Endodermal cell (in vitro differentiated cells): ENCODE results near the gene HOXD8. TPM values are rescaled to one million over a fixed set of nuclear protein-coding genes. Genes with fewer than 3 reads are reported as not detected.
A peak's percentile ranks its signal among the peaks of the same experiment; 100 is the strongest.

Experiments
- DNase-seq: peaks from one replicate; pipeline ENCODE4 v3.0.0-alpha.2; 2017
- H3K27ac ChIP-seq: 2 replicates; pipeline ENCODE4 v1.5.1; 2013; ENCODE audit warnings: mild to moderate bottlenecking, low read depth, low read length, moderate library complexity
- H3K27me3 ChIP-seq: 2 replicates; pipeline ENCODE4 v1.6.1; 2013; ENCODE audit warnings: mild to moderate bottlenecking, low read length, moderate library complexity; ENCODE audit not compliant: insufficient read depth, control insufficient read depth, poor library complexity, severe bottlenecking
- H3K36me3 ChIP-seq: 2 replicates; pipeline ENCODE4 v1.7.0; 2013; ENCODE audit warnings: mild to moderate bottlenecking, low read length, moderate library complexity; ENCODE audit not compliant: control insufficient read depth, insufficient read depth
- H3K4me1 ChIP-seq: one replicate; pipeline ENCODE4 v1.7.0; 2013; ENCODE audit warnings: low read length; ENCODE audit not compliant: control insufficient read depth, insufficient read depth
- H3K4me3 ChIP-seq: 2 replicates; pipeline ENCODE4 v1.5.1; 2013; ENCODE audit warnings: mild to moderate bottlenecking, low read length, moderate library complexity
- H3K9ac ChIP-seq: 2 replicates; pipeline ENCODE4 v1.6.1; 2013; ENCODE audit warnings: mild to moderate bottlenecking, low read length, moderate library complexity; ENCODE audit not compliant: poor library complexity, severe bottlenecking; ENCODE audit errors: extremely low read depth
- H3K9me3 ChIP-seq: 2 replicates; pipeline ENCODE4 v1.6.1; 2013; ENCODE audit warnings: mild to moderate bottlenecking, low read length, moderate library complexity; ENCODE audit not compliant: control insufficient read depth
- H3K27ac Mint-ChIP-seq: 2 replicates; pipeline ENCODE4 v1.8.0; 2020; ENCODE audit warnings: mixed read lengths
- H3K27me3 Mint-ChIP-seq: 2 replicates; pipeline ENCODE4 v1.8.0; 2021; ENCODE audit warnings: mild to moderate bottlenecking, mixed read lengths; ENCODE audit not compliant: insufficient read depth
- H3K36me3 Mint-ChIP-seq: 2 replicates; pipeline ENCODE4 v1.8.0; 2020; ENCODE audit warnings: low read depth, mixed read lengths
- H3K4me1 Mint-ChIP-seq: 2 replicates; pipeline ENCODE4 v1.8.0; 2020; ENCODE audit warnings: mixed read lengths
- H3K4me3 Mint-ChIP-seq: 2 replicates; pipeline ENCODE4 v1.8.0; 2020; ENCODE audit warnings: mild to moderate bottlenecking, moderate library complexity, mixed read lengths
- H3K9me3 Mint-ChIP-seq: 2 replicates; pipeline ENCODE4 v1.8.0; 2020; ENCODE audit warnings: mild to moderate bottlenecking, mixed read lengths
- WGBS, 2 experiments: methylation state at CpG; one replicate each; pipeline versions ENCODE4 v1.1.5 to v1.1.7; 2013; ENCODE audit warnings: missing lambda C conversion rate in 2 of 2, mixed read lengths in 1 of 2; ENCODE audit not compliant: insufficient coverage in 1 of 2, insufficient read length in 1 of 2; 5-methylcytosine and 5-hydroxymethylcytosine counted together
- total RNA-seq, 2 donors: library from RNA; stranded (reverse); fragmentation: NEBNext Ultra II Directional in 1 of 2; extraction: Animal tissue kit (Norgen Biotek cat#: 25700) in 1 of 2; gene quantifications; 2 replicates in 1 of 2; 3 replicates in 1 of 2; pipeline ENCODE4 v1.2.1, GENCODE V29; 2021
- TF ChIP-seq, protein P1 (sequence below): fragments of 200-600 bp; sonication (generic); conservative IDR thresholded peaks from 2 replicates; pipeline ENCODE4 v1.5.0; 2021; ENCODE audit warnings: antibody characterized with exemption, mild to moderate bottlenecking

HOXD8 gene
- total RNA-seq, 2 donors from 2014 or later = not detected

GRCh38 chr2:176117162-176117822, 12.2 kb upstream of the HOXD8 start:
- DNase-seq = peak; percentile 35
- H3K9ac ChIP-seq = no peak overlapping the region
- no peak overlapping the region for H3K4me3 ChIP-seq
- peaks cover 100% of the 10 kb centered on the region for H3K27me3 Mint-ChIP-seq
- peaks cover 10% of the 10 kb centered on the region for H3K9me3 ChIP-seq
- 70 to 78% methylated on average over 22 to 40 of the region's 40 CpGs for WGBS, 2 experiments
- H3K9me3 Mint-ChIP-seq = peaks cover 13% of the 10 kb centered on the region
- H3K4me1 Mint-ChIP-seq = no peaks in the 10 kb centered on the region
- peaks cover 100% of the 10 kb centered on the region for H3K27me3 ChIP-seq
- no peak overlapping the region for H3K27ac Mint-ChIP-seq
- TF ChIP-seq, protein P1, sequence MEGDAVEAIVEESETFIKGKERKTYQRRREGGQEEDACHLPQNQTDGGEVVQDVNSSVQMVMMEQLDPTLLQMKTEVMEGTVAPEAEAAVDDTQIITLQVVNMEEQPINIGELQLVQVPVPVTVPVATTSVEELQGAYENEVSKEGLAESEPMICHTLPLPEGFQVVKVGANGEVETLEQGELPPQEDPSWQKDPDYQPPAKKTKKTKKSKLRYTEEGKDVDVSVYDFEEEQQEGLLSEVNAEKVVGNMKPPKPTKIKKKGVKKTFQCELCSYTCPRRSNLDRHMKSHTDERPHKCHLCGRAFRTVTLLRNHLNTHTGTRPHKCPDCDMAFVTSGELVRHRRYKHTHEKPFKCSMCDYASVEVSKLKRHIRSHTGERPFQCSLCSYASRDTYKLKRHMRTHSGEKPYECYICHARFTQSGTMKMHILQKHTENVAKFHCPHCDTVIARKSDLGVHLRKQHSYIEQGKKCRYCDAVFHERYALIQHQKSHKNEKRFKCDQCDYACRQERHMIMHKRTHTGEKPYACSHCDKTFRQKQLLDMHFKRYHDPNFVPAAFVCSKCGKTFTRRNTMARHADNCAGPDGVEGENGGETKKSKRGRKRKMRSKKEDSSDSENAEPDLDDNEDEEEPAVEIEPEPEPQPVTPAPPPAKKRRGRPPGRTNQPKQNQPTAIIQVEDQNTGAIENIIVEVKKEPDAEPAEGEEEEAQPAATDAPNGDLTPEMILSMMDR = no peak
- no peak overlapping the region for H3K27ac ChIP-seq
- no peaks in the 10 kb centered on the region for H3K36me3 Mint-ChIP-seq
- no peak overlapping the region for H3K4me3 Mint-ChIP-seq
- H3K36me3 ChIP-seq = no peaks in the 10 kb centered on the region
- no peaks in the 10 kb centered on the region for H3K4me1 ChIP-seq

GRCh38 chr2:176117823-176118371, 11.6 kb upstream of the HOXD8 start:
- Histone ChIP-seq H3K36me3 (no peaks in the 10 kb centered on the region), H3K27ac (no peak overlapping the region), H3K9me3 (peaks cover 10% of the 10 kb centered on the region), H3K4me3 (no peak overlapping the region), H3K4me1 (no peaks in the 10 kb centered on the region), H3K27me3 (peaks cover 100% of the 10 kb centered on the region), H3K9ac (no peak overlapping the region)
- Mint-ChIP-seq H3K36me3 (no peaks in the 10 kb centered on the region), H3K27ac (no peak overlapping the region), H3K27me3 (peaks cover 100% of the 10 kb centered on the region), H3K4me1 (no peaks in the 10 kb centered on the region), H3K9me3 (peaks cover 13% of the 10 kb centered on the region), H3K4me3 (no peak overlapping the region)
- 49 to 60% methylated on average over 3 to 11 of the region's 11 CpGs for WGBS, 2 experiments
- DNase-seq = peak; percentile 24
- TF ChIP-seq, protein P1 = no peak

- TF ChIP-seq, protein P1 = peak; percentile 78
- H3K36me3 ChIP-seq = no peaks in the 10 kb centered on the region
- Mint-ChIP-seq H3K36me3 (no peaks in the 10 kb centered on the region), H3K9me3 (peaks cover 13% of the 10 kb centered on the region), H3K27ac (no peak overlapping the region), H3K27me3 (peaks cover 99% of the 10 kb centered on the region), H3K4me3 (no peak overlapping the region), H3K4me1 (no peaks in the 10 kb centered on the region)
- no peak overlapping the region for H3K9ac ChIP-seq
- H3K4me3 ChIP-seq = no peak overlapping the region
- WGBS, 2 experiments = 7 to 16% methylated on average over 17 to 24 of the region's 24 CpGs
- peaks cover 100% of the 10 kb centered on the region for H3K27me3 ChIP-seq
- DNase-seq = peak; percentile 85
- no peak overlapping the region for H3K27ac ChIP-seq
- no peaks in the 10 kb centered on the region for H3K4me1 ChIP-seq
- H3K9me3 ChIP-seq = peaks cover 10% of the 10 kb centered on the region
Measured at GRCh38 chr2:176118601-176119339, 10.7 kb upstream of the HOXD8 start.
